Stomach (tissue), 9 donors: ENCODE measurements around the gene BCL11B. TPM values are rescaled to one million over a fixed set of nuclear protein-coding genes. Genes with fewer than 3 reads are reported as not detected.

Source experiments
- DNase-seq, 2 donors: peaks; one replicate each; pipeline versions ENCODE4 v3.0.0 to v3.0.0-alpha.2; 2013 to 2019
- H3K27ac ChIP-seq, 5 donors: fragments of 200-600 bp in 4 of 5; sonication (generic) in 4 of 5; one replicate each; pipeline ENCODE4 v1.5.1; 2013 to 2019; ENCODE audit warnings: mild to moderate bottlenecking in 1 of 5, moderate library complexity in 1 of 5
- H3K27me3 ChIP-seq, 3 donors: fragments of 200-600 bp; sonication (generic); one replicate each; pipeline ENCODE4 v1.5.1; 2017 to 2019; ENCODE audit warnings: mixed run types in 1 of 3
- H3K36me3 ChIP-seq, 4 donors: fragments of 200-600 bp; sonication (generic); 1 replicate in 3 of 4; 2 replicates in 1 of 4; pipeline ENCODE4 v1.5.1; 2016 to 2019
- H3K4me1 ChIP-seq, 4 donors: fragments of 200-600 bp; sonication (generic); one replicate each; pipeline ENCODE4 v1.5.1; 2016 to 2019
- H3K4me3 ChIP-seq, 4 donors: fragments of 200-600 bp; sonication (generic) in 3 of 4; one replicate each; pipeline ENCODE4 v1.5.1; 2016 to 2019; ENCODE audit warnings: mild to moderate bottlenecking in 1 of 4
- H3K9me3 ChIP-seq, 4 donors: fragments of 200-600 bp; sonication (generic); one replicate each; pipeline ENCODE4 v1.5.1; 2016 to 2019
- EP300 ChIP-seq: sonication (generic); formaldehyde crosslinking; IDR thresholded peaks from one replicate; pipeline ENCODE4 v1.6.1; 2017; ENCODE audit warnings: antibody characterized with exemption
- POLR2A ChIP-seq, 4 donors: fragments of 450-650 bp; IDR thresholded peaks; one replicate each; pipeline ENCODE4 v1.6.1; 2016; ENCODE audit warnings: antibody characterized with exemption in 4 of 4, control low read depth in 2 of 4, mild to moderate bottlenecking in 1 of 4, moderate library complexity in 1 of 4
- POLR2AphosphoS5 ChIP-seq, 3 donors: sonication (generic); formaldehyde crosslinking; IDR thresholded peaks; one replicate each; pipeline ENCODE4 v1.6.1; 2016; ENCODE audit warnings: antibody characterized with exemption in 3 of 3
- WGBS, 5 donors: extraction: QIAGEN DNeasy Blood & Tissue Kit in 3 of 5; methylation state at CpG; one replicate each; pipeline versions ENCODE4 v1.1.5 to v1.1.7; 2013 to 2018; 5-methylcytosine and 5-hydroxymethylcytosine counted together
- intact Hi-C: fragments of 100-400 bp; cut with DNase I; formaldehyde crosslinking; loops from one replicate; pipeline ENCODE4 v1.15.1; 2023; ENCODE audit warnings: low total_unique reads
- polyA plus RNA-seq, 3 donors: library from polyadenylated mRNA; stranded (reverse); fragments of 200-250 nt; gene quantifications; one replicate each; pipeline ENCODE4 v1.2.3, GENCODE V29; 2013
- total RNA-seq, 5 donors: library from RNA; depleted of rRNA; stranded (reverse); fragments of >200 nt; gene quantifications; one replicate each; pipeline versions ENCODE4 v1.1.0 to v1.2.3, GENCODE V29; 2014 to 2016
- TF ChIP-seq, protein P1 (sequence below), 7 experiments: fragments of 450-650 bp in 4 of 7; fragments of 200-600 bp in 3 of 7; sonication (generic) in 3 of 7; IDR thresholded peaks; one replicate each; pipeline ENCODE4 v1.5.1; 2016 to 2019; ENCODE audit warnings: antibody characterized with exemption in 7 of 7, control low read depth in 2 of 7, mild to moderate bottlenecking in 1 of 7
- donor health status: healthy with polysubstance abuse.
- donor health status: Bipolar disorder and iron deficiency.
- donor health status: healthy.

The BCL11B gene
- total and polyA plus RNA-seq, 8 donors: 0.15 to 9.6 (median 1.3) TPM; not detected in 1

- 79 to 93% (median 87%) methylated on average over 8 of the region's 8 CpGs for WGBS, 5 donors
- intact Hi-C loops: no loop called here
- H3K36me3 ChIP-seq: no peaks in the 10 kb centered on the region
These were observed 137.4 kb downstream of the BCL11B start for GRCh38 chr14:99134516-99135046.

DNA sequence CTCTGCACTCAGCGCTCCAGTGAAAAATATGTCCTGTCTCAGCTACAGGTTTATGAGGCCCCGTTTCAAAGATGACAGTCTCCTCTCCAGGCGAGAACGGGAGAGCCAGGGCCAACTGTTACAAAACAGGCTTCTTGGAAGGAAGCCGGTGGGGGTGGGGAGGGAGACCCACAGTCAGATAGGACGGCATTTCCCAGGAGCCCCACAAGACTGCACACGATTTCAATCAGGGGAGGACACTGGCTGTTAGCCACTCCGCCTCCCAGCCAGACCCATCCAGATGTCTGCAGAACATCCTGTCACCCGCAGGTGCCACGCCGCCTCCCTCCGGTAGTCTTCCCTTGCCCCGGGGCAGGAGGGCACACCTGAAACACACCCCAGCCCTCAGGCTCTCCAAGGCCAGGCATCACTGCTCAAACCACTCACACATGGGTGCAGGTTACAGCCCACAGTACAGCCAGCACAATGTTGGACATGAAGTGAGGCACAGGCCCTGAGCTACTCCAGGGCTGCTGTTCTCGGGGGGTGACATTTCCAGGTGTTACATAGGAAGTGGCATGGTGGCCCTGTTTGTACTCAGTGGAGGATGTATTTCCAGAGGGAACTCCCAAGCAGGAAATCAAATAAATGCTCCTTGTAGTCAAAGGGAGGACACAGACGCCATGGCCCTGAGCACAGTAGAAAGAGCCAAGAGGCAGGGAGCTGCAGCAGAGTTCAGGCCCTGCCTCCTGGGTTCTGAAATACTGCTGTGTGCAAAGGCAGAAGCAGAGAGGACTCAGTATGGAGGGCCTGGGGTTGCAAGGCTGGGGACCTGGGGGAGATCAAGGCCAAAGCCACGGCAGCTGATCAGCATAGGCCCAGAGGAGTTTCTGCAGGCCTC lies 138.1 kb downstream of the BCL11B start:
- 62 to 78% (median 72%) methylated on average over 11 to 16 of the region's 16 CpGs for WGBS, 5 donors
- H3K9me3 ChIP-seq: no peaks in the 10 kb centered on the region
- H3K4me3 ChIP-seq: no peak overlapping the region
- no peak for TF ChIP-seq POLR2AphosphoS5 (IDR thresholded peaks at IDR 0.05)
- TF ChIP-seq, protein P1, sequence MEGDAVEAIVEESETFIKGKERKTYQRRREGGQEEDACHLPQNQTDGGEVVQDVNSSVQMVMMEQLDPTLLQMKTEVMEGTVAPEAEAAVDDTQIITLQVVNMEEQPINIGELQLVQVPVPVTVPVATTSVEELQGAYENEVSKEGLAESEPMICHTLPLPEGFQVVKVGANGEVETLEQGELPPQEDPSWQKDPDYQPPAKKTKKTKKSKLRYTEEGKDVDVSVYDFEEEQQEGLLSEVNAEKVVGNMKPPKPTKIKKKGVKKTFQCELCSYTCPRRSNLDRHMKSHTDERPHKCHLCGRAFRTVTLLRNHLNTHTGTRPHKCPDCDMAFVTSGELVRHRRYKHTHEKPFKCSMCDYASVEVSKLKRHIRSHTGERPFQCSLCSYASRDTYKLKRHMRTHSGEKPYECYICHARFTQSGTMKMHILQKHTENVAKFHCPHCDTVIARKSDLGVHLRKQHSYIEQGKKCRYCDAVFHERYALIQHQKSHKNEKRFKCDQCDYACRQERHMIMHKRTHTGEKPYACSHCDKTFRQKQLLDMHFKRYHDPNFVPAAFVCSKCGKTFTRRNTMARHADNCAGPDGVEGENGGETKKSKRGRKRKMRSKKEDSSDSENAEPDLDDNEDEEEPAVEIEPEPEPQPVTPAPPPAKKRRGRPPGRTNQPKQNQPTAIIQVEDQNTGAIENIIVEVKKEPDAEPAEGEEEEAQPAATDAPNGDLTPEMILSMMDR (IDR thresholded peaks at IDR 0.05): no peak
- no peak for TF ChIP-seq EP300
- no peak for TF ChIP-seq POLR2A (IDR thresholded peaks at IDR 0.05)
- H3K36me3 ChIP-seq: no peaks in the 10 kb centered on the region
- H3K4me1 ChIP-seq: no peaks in the 10 kb centered on the region
- H3K27me3 ChIP-seq: peaks cover 0 to 3% (median 0%) of the 10 kb centered on the region in 3 donors
- H3K27ac ChIP-seq: no peak overlapping the region
- intact Hi-C loops: no loop called here
- peak; percentile 13 to 45 for DNase-seq

More at GRCh38 chr14:99134516-99135046, 137.4 kb downstream of the BCL11B start:
- TF ChIP-seq EP300 (no peak), POLR2AphosphoS5 (IDR thresholded peaks at IDR 0.05) (no peak), POLR2A (IDR thresholded peaks at IDR 0.05) (no peak)
- TF ChIP-seq, protein P1 (IDR thresholded peaks at IDR 0.05): no peak
- H3K27ac ChIP-seq: no peak overlapping the region
- no peaks in the 10 kb centered on the region for H3K4me1 ChIP-seq
- H3K9me3 ChIP-seq: no peaks in the 10 kb centered on the region
- DNase-seq: peak in 1 of 2 donors; percentile 13
- H3K4me3 ChIP-seq: no peak overlapping the region
- H3K27me3 ChIP-seq: peaks cover 0 to 3% (median 0%) of the 10 kb centered on the region in 3 donors

- Histone ChIP-seq H3K36me3 (no peaks in the 10 kb centered on the region), H3K27me3 (peaks cover 0 to 3% (median 0%) of the 10 kb centered on the region in 3 donors), H3K27ac (no peak overlapping the region), H3K4me1 (no peaks in the 10 kb centered on the region), H3K9me3 (no peaks in the 10 kb centered on the region), H3K4me3 (no peak overlapping the region)
- TF ChIP-seq, protein P1 (IDR thresholded peaks at IDR 0.05): no peak
- TF ChIP-seq EP300 (no peak), POLR2AphosphoS5 (IDR thresholded peaks at IDR 0.05) (no peak), POLR2A (IDR thresholded peaks at IDR 0.05) (no peak)
- peak; percentile 15 to 19 for DNase-seq
- 73 to 80% (median 77%) methylated on average over 19 of the region's 19 CpGs for WGBS, 5 donors
- intact Hi-C loops: no loop called here
These were observed 139.0 kb downstream of the BCL11B start for GRCh38 chr14:99132821-99133635.

DNA sequence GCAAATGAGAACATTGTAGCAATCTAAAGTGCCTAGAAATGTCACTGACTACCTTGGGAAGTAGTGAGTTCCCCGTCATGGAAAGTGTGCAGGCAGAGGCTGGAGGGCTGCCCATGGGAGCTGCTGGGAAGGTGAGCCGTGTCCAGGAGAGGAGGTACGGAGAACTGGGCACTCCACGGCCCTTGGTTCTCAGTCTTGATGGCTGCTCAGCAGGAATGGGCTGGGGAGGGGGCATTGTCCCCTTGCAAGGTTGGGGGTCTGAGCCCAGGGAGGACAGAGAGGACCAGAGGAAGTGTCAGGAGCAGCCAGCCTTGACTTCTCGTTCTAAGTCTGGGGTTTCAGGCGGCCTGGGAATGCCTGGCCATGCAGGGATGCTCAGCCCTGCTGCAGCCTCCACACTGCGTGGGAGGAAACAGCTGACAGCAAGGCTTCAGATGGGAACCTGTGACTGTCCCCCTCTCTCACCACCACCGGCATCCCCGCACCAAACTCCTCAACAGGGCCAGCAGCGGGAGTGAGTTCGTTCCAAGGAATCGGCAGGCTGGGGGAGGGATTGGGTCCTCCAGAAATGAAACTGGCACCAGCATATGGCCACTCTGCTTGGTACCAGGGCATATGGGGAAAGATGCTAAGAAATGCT lies 140.2 kb downstream of the BCL11B start:
- H3K27me3 ChIP-seq: peaks cover 0 to 3% (median 0%) of the 10 kb centered on the region in 3 donors
- no peak for TF ChIP-seq POLR2A (IDR thresholded peaks at IDR 0.05)
- no peak for TF ChIP-seq POLR2AphosphoS5 (IDR thresholded peaks at IDR 0.05)
- TF ChIP-seq EP300: no peak
- TF ChIP-seq, protein P1 (IDR thresholded peaks at IDR 0.05): no peak
- 89 to 98% (median 90%) methylated on average over 7 to 12 of the region's 12 CpGs for whole genome bisulfite sequencing, 5 donors

More for the DNA sequence above, 140.2 kb downstream of the BCL11B start:
- Histone ChIP-seq H3K27ac (no peak overlapping the region), H3K4me3 (no peak overlapping the region), H3K4me1 (peaks cover 0 to 6% (median 0%) of the 10 kb centered on the region in 4 donors), H3K36me3 (no peaks in the 10 kb centered on the region), H3K9me3 (no peaks in the 10 kb centered on the region)
- peak in 1 of 2 donors; percentile 10 for DNase-seq
- intact Hi-C loops: no loop called here
